ENCODE data around the gene REXO4. TPM values are rescaled to one million over a fixed set of nuclear protein-coding genes. Genes with fewer than 3 reads are reported as not detected.
A peak's percentile ranks its signal among the peaks of the same experiment; 100 is the strongest.

REXO4 gene
- total and polyA plus RNA-seq, 2 donors (not counting 1 experiment from before 2014, with no cell fraction given), result 25.0 to 37.1 TPM

DNA sequence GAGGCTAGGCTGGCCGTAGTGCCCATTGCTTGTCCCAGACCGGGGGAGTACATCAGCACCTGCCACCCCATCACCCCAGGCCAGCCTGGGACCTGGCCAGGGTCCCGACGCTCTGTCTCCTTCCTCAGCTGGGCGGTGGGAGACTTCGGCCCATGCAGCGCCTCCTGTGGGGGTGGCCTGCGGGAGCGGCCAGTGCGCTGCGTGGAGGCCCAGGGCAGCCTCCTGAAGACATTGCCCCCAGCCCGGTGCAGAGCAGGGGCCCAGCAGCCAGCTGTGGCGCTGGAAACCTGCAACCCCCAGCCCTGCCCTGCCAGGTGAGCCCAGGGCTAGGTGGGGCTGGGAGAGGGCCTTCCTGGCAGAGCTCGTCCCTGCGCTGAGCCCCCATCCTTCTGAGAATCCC is 25.4 kb upstream of the REXO4 start:
- no peak overlapping the region for H3K4me3 Mint-ChIP-seq
- no peaks in the 10 kb centered on the region for H3K36me3 ChIP-seq (replicated peaks in 1 of 2; ENCODE audit: control extremely low read depth in 1 of 2, control insufficient read depth in 1 of 2, extremely low read depth in 1 of 2, insufficient read depth in 2 of 2, low read length in 1 of 2)
- no peak for TF ChIP-seq EZH2 (IDR thresholded peaks at IDR 0.05; ENCODE audit: borderline replicate concordance, insufficient read depth, low read depth, low read length, poor library complexity, severe bottlenecking)
- TF ChIP-seq, protein P1, sequence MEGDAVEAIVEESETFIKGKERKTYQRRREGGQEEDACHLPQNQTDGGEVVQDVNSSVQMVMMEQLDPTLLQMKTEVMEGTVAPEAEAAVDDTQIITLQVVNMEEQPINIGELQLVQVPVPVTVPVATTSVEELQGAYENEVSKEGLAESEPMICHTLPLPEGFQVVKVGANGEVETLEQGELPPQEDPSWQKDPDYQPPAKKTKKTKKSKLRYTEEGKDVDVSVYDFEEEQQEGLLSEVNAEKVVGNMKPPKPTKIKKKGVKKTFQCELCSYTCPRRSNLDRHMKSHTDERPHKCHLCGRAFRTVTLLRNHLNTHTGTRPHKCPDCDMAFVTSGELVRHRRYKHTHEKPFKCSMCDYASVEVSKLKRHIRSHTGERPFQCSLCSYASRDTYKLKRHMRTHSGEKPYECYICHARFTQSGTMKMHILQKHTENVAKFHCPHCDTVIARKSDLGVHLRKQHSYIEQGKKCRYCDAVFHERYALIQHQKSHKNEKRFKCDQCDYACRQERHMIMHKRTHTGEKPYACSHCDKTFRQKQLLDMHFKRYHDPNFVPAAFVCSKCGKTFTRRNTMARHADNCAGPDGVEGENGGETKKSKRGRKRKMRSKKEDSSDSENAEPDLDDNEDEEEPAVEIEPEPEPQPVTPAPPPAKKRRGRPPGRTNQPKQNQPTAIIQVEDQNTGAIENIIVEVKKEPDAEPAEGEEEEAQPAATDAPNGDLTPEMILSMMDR (IDR thresholded peaks at IDR 0.05), result no peak
- ChIA-PET CTCF (no interaction called here), POLR2A (interaction anchor here (0.6 to 2.0 kb wide), 2 partner anchors 16 to 46 kb away, joined by 3 to 7 read pairs; partner anchors contain the start of gene CACFD1)
- no peak for DNase-seq
- no peak overlapping the region for H3K27ac Mint-ChIP-seq
- H3K27me3 ChIP-seq (replicated peaks in 1 of 4; ENCODE audit: control extremely low read depth in 1 of 4, control insufficient read depth in 3 of 4, insufficient read depth in 4 of 4, low read length in 3 of 4), result no peaks in the 10 kb centered on the region
- H3K9me3 ChIP-seq (ENCODE audit: control extremely low read depth in 1 of 3, control insufficient read depth in 2 of 3, insufficient read depth in 1 of 3, low read length in 2 of 3), result peaks cover 0 to 9% (median 0%) of the 10 kb centered on the region in 3 donors
- peaks cover 24% of the 10 kb centered on the region for H3K4me1 Mint-ChIP-seq
- 98% methylated on average over 15 of the region's 15 CpGs for WGBS (ENCODE audit: insufficient coverage)
- no peak for ATAC-seq (ENCODE audit: low read depth)
- no peak overlapping the region for H2AFZ ChIP-seq (ENCODE audit: insufficient read depth, low read depth, low read length, poor library complexity, severe bottlenecking)
- no peak overlapping the region for H3K4me2 ChIP-seq (replicated peaks; ENCODE audit: low read depth, low read length, poor library complexity, severe bottlenecking)
- no peaks in the 10 kb centered on the region for H3K9me3 Mint-ChIP-seq (ENCODE audit: insufficient read depth)
- H3K79me2 ChIP-seq (ENCODE audit: control insufficient read depth, insufficient read depth, low read length), result no peaks in the 10 kb centered on the region
- H3K9ac ChIP-seq (ENCODE audit: low read length), result no peak overlapping the region
- H3K27me3 Mint-ChIP-seq, result no peaks in the 10 kb centered on the region
- peaks cover 17 to 25% of the 10 kb centered on the region in 2 donors for H3K4me1 ChIP-seq (ENCODE audit: control insufficient read depth in 2 of 2, insufficient read depth in 2 of 2, low read length in 2 of 2)
- intact Hi-C loops (cut with micrococcal nuclease), result no loop called here
- no peaks in the 10 kb centered on the region for H4K20me1 ChIP-seq (ENCODE audit: control insufficient read depth, insufficient read depth, low read length, poor library complexity, severe bottlenecking)
- H3K4me3 ChIP-seq (ENCODE audit: control extremely low read depth in 1 of 5, extremely low read depth in 1 of 5, insufficient read depth in 1 of 5, low read depth in 2 of 5, low read length in 4 of 5), result no peak overlapping the region
- H3K27ac ChIP-seq (ENCODE audit: low read length in 2 of 2), result no peak overlapping the region

DNA sequence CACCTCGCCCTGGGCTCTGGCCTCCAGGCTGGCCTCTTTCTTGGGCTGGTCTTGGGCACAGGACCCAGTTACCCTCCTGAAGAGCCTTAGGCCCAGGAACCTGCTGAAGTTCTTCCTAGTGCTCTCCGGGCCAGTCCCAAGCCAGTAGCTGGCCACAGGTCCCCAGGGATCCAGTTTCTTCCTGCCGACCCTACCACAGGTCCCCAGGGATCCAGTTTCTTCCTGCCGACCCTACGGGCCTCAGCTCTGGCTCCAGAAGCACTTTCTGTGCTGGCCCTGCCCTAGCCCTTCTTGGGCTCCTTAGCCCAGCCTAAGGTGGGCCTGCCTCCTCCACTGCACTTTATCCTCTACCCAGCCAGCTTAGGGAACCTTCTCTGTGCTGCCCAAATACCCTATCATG is 23.8 kb upstream of the REXO4 start:
- Histone ChIP-seq H3K4me2 (replicated peaks; ENCODE audit: low read depth, low read length, poor library complexity, severe bottlenecking) (peak overlapping the region; percentile 61), H3K27ac (ENCODE audit: low read length in 2 of 2) (peak overlapping the region; percentile 89 to 93), H2AFZ (ENCODE audit: insufficient read depth, low read depth, low read length, poor library complexity, severe bottlenecking) (peak overlapping the region; percentile 74), H3K4me3 (ENCODE audit: control extremely low read depth in 1 of 5, extremely low read depth in 1 of 5, insufficient read depth in 1 of 5, low read depth in 2 of 5, low read length in 4 of 5) (no peak overlapping the region), H3K4me1 (ENCODE audit: control insufficient read depth in 2 of 2, insufficient read depth in 2 of 2, low read length in 2 of 2) (peaks cover 17 to 29% of the 10 kb centered on the region in 2 donors), H3K27me3 (replicated peaks in 1 of 4; ENCODE audit: control extremely low read depth in 1 of 4, control insufficient read depth in 3 of 4, insufficient read depth in 4 of 4, low read length in 3 of 4) (peaks cover 0 to 5% (median 0%) of the 10 kb centered on the region in 4 experiments), H4K20me1 (ENCODE audit: control insufficient read depth, insufficient read depth, low read length, poor library complexity, severe bottlenecking) (no peaks in the 10 kb centered on the region), H3K9ac (ENCODE audit: low read length) (peak overlapping the region; percentile 12), H3K36me3 (replicated peaks in 1 of 2; ENCODE audit: control extremely low read depth in 1 of 2, control insufficient read depth in 1 of 2, extremely low read depth in 1 of 2, insufficient read depth in 2 of 2, low read length in 1 of 2) (no peaks in the 10 kb centered on the region), H3K9me3 (ENCODE audit: control extremely low read depth in 1 of 3, control insufficient read depth in 2 of 3, insufficient read depth in 1 of 3, low read length in 2 of 3) (peaks cover 0 to 9% (median 0%) of the 10 kb centered on the region in 3 donors), H3K79me2 (ENCODE audit: control insufficient read depth, insufficient read depth, low read length) (no peaks in the 10 kb centered on the region)
- no peak for TF ChIP-seq EZH2 (IDR thresholded peaks at IDR 0.05; ENCODE audit: borderline replicate concordance, insufficient read depth, low read depth, low read length, poor library complexity, severe bottlenecking)
- TF ChIP-seq, protein P1 (IDR thresholded peaks at IDR 0.05), result no peak
- Mint-ChIP-seq H3K9me3 (ENCODE audit: insufficient read depth) (no peaks in the 10 kb centered on the region), H3K4me3 (peak overlapping the region; percentile 34), H3K27ac (peak overlapping the region; percentile 97), H3K27me3 (no peaks in the 10 kb centered on the region), H3K4me1 (peaks cover 24% of the 10 kb centered on the region)
- ATAC-seq (ENCODE audit: low read depth) (no peak), DNase-seq (peak; percentile 44)
- intact Hi-C loops (cut with micrococcal nuclease), result loop anchor here (1.0 kb wide), 1 partner anchor 19 kb away; no protein-coding TSS in a partner anchor
- WGBS (ENCODE audit: insufficient coverage), result 24% methylated on average over 5 of the region's 5 CpGs
- POLR2A ChIA-PET, result interaction anchor here (0.8 to 2.0 kb wide), 2 partner anchors 16 to 18 kb away, joined by 4 to 7 read pairs; partner anchors contain the start of gene CACFD1
- CTCF ChIA-PET, result no interaction called here
